ENCODE measurements around the gene ANKRD50.

The ANKRD50 gene

DNA sequence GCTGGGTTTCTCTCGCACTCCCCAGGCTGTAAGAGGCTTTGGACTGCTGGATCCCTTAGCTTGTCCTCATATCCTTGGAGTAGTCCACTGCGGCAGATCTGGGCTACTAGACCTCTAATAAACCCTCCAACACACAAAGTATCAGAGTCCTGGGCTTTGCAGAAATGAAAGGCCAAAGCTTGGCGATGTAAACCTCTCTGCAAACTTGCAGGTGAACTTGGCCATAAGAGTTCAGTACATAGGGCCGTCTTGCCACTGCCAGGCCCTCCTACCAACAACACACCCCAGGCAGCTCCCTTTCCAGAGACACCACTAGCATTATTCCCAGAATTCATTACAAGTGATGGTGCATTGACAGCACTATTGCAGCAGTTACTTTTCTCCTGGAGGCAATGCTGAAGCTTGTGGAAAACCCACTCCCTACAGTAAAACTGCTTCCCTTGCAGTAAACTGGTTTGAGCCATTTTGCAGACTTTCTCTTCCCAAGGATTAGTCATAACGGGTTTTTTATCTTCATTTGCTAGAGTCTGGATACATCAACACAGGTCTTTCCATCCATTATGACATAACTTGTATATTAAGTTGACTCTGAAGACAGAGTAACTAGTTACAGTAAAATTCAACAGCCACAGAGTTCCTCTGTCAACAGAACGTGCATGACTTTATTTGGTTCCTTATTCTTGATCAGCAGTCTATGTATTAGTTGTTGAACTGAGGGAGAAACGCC is 2.4 kb downstream of the ANKRD50 start:
- no peak for DNase-seq (ENCODE audit: low read depth, low spot score)

DNA sequence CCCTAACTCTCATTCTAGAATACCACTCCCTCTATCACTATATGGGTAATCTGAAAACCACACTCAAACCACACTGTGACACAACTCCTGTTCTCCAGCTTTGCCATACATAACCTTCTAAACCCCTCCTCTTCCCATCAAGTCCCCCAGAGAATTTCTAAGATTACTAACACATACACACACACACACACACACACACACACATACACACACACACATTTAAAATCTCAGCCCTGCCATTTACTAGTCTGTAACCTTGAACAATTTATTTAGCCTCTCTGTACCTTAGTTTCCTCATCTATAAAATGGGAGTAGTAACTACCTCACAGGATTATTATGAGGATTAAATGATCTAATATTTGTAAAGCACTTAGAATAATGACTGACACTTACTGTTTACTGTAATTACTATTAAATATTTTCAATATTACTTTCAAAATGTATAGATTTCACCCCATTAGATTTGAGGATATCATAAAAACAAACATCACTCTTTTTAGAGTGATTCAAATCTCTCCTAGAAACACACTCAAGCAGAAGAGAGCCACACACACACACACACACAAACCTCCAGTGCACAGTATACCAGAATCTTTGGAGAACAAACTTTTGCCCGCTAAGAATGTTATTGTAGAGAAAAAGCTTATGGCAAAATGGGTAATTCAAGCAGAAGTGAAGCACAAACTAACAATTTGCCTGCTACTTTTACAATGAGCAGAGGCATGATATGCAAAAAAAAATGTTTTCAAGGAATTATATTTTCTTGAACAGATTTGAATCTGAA is 3.8 kb downstream of the ANKRD50 start:
- DNase-seq (ENCODE audit: low read depth, low spot score), result no peak

DNA sequence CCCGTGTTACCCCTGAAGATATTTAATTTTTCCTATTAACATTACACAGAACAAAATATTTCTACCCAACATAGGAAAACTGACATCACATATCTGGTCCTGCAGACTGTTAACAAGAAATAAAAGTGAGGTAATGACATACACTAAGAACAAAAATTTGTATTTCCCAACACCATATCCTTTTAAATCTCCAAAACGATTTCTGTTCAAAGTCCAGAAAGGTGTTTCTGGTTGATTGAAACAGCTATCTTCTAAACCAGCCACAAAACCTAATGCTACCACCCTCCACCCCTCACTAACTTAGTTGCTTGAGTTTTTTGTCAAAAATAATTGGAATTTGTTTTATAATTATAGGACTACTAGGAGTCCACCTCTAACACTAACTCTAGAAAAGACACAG is 7.1 kb downstream of the ANKRD50 start:
- DNase-seq (ENCODE audit: low read depth, low spot score), result no peak

- DNase-seq (ENCODE audit: low read depth, low spot score), result no peak
These were observed 9.4 kb downstream of the ANKRD50 start for GRCh38 chr4:124703154-124703553.

DNA sequence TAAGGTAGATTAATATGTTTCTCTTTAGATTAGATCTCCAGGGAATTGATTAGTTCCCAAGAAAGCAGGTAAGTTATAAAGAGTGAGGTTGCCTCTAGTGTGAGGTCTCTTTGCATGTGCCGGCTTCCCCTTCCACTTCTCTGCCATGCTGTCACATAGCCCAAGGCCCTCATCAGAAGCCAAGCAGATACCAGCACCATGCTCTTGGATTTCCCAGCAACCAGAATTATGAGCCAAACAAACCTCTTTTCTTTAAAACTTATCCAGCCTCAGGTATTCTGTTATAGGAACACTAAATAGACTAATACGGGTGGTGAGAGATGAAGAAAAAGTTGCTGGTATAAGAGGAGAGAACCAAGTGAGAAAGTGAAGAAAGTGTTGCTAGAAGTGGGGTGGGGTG is 15.1 kb downstream of the ANKRD50 start:
- DNase-seq (ENCODE audit: low read depth, low spot score), result no peak

GRCh38 chr4:124696182-124696581 is 16.4 kb downstream of the ANKRD50 start:
- DNase-seq (ENCODE audit: low read depth, low spot score), result no peak

- DNase-seq (ENCODE audit: low read depth, low spot score), result no peak
These were observed 17.5 kb downstream of the ANKRD50 start for GRCh38 chr4:124694946-124695598.

GRCh38 chr4:124694306-124694705 is 18.2 kb downstream of the ANKRD50 start:
- no peak for DNase-seq (ENCODE audit: low read depth, low spot score)

DNA sequence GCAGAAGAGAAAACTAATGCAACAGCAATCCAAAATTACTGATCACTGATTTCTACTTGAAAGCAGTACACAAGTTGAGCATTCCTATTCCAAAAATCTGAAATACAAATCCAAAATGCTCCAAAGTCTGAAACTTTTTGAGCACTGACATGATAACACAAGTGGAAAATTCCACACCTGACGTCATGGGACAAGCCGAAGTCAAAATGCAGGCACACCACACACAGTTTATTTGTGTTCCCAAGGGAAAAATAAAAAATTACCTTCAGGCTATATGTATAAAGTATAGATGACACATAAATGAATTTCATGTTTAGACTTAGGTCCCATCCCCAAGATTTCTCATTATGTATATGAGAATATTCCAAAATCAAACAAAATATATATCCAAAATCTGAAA is 20.7 kb downstream of the ANKRD50 start:
- no peak for DNase-seq (ENCODE audit: low read depth, low spot score)

DNA sequence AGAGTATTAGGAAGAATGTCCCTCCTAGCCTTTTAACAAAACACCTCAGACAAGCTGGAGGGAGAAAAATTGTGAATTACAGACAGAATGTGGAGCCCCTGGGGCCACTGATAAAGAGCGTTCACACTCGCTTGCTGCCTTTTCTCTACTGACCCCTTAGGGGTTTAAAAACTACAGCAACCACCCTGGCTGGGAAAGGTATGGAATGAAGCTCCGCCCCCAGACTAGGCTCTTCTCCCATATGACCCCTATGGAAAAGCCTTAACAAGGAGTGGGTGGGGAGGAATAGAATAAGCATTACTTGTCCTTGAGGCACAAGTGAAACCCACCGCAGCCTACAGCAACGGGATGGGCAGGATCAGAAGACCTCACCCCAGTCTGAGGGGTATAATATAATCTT is 26.3 kb downstream of the ANKRD50 start:
- DNase-seq (ENCODE audit: low read depth, low spot score), result peak; percentile 59

DNA sequence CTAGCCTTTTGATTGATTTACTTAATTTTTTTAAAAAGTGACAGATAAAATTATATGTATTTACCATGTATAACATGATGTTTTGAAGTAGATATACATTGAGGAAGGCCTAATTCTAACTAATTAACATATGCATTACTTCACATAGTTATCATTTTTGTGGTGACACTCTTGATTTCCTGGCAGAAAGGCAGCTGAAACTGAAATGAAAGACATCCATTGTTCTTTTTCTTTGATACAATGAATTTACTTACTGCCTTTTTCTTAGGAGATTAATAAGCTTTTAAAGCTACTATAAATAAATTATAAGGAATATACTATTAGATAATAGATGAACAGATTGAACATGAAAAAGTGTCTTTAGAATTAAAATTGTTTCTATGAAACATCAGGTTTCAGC is 26.7 kb downstream of the ANKRD50 start:
- DNase-seq (ENCODE audit: low read depth, low spot score), result no peak

DNA sequence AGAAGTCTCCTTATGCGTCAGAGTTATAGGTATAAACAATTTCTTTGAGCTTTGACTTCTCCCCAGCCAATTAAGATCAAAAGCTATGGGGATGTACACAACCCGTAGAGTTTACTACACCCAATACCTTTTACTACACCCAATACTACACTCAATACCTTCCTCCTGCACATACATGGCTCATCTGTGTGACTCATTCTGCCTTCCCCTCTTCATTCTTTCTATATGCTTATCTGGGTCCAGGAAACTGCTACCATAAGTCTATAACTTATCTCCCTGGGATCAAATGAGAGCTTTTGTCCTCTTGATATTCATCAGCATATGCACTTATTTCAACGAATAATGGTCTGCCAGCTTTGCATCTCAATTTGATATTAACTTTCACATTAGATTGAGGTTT is 28.2 kb downstream of the ANKRD50 start:
- no peak for DNase-seq (ENCODE audit: low read depth, low spot score)

DNA sequence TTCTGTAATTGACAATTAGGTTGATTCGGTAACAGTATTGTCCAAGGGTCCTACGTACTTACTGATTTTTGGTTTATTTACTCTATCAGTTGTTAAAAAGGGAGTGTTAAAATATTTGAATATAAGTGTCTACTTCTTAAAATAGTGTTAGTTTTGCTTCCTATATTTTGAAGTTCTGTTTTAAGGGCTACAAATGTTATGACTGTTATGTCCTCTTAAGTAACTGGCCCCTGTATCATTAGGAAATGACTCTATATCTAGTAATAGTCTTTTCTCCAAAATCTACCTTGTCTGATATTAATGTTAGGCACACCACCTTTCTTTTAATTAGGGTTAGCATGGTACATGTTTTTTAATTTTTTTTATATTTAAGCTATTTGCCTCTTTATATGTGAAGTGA is 30.1 kb downstream of the ANKRD50 start:
- DNase-seq (ENCODE audit: low read depth, low spot score), result no peak

DNA sequence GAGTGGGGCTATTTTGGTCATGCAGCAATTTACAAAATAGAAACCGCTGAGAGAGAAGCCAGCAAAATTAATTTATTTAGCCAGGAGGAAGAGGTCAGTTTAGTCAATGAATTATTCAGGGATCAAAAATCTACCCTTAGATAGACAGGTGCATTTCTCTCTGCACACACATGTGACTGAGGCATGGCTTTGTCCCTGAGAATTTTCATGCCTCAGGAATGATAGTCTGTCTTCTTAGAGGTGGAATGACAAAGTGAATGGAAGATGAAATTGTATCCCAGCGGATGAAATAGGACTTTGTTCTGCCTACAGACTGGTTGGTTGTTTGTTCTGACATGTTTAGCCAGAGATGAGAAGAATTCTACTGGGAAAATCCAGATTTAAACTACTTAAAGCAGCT is 46.0 kb downstream of the ANKRD50 start:
- DNase-seq (ENCODE audit: low read depth, low spot score), result no peak

DNA sequence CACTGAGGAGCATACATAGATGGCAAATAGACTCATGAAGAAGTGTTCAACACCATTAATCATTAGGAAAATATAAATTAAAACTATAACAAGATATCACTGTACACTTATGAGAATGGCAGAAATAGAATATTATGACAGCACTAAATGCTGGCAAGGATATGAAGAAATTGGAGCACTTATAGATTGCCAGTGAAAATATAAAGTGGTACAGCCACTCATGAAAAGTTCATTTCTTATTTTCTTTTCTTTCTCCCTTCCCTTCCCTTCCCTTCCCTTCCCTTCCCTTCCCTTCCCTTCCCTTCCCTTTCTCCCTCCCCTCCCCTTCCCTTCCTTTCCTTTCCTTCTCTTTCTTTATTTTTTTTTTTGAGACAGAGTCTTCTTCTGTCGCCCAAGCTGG is 53.7 kb downstream of the ANKRD50 start:
- no peak for DNase-seq (ENCODE audit: low read depth, low spot score)

GRCh38 chr4:124650614-124651013 is 61.9 kb downstream of the ANKRD50 start:
- DNase-seq (ENCODE audit: low read depth, low spot score), result no peak

GRCh38 chr4:124647599-124647998 is 64.9 kb downstream of the ANKRD50 start:
- DNase-seq (ENCODE audit: low read depth, low spot score), result no peak

DNA sequence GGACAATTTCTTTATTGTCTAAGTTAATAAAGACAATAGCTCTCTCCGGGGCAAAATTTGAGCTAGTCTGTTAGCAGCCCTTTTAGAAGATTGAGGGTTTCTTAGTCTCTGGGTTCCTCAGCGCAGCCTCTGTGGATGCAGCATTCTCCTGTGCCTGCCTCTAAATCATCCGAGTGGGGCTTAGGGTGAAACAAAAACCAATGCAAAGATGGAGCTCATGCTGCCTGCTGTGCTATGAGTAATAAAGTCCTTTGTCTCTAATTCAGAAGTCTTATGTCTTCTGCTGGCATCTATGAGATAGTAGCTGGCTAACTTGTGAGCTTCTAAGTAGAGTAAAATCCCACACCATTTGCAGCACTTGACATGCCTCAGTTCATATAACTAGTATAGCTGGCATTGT is 67.9 kb downstream of the ANKRD50 start:
- no peak for DNase-seq (ENCODE audit: low read depth, low spot score)

DNA sequence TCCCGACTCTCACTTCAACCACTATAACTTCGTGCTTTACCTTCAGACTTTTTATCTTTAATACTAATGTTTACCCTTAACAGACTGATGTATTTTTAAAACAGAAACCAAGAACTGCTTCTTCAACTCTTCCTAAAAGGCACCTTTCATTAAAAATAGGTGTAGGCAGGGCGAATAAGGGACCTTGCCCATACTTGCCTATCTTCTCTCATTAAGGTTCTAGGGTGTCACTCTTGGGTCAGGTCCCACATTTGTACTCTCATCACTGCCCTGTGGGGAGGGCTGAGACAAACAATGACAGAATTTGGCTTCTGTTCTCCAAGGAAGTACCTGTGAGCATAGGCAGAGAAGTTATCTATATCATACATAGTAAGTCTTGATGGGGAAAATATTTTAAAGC is 69.7 kb downstream of the ANKRD50 start:
- DNase-seq (ENCODE audit: low read depth, low spot score), result no peak

DNA sequence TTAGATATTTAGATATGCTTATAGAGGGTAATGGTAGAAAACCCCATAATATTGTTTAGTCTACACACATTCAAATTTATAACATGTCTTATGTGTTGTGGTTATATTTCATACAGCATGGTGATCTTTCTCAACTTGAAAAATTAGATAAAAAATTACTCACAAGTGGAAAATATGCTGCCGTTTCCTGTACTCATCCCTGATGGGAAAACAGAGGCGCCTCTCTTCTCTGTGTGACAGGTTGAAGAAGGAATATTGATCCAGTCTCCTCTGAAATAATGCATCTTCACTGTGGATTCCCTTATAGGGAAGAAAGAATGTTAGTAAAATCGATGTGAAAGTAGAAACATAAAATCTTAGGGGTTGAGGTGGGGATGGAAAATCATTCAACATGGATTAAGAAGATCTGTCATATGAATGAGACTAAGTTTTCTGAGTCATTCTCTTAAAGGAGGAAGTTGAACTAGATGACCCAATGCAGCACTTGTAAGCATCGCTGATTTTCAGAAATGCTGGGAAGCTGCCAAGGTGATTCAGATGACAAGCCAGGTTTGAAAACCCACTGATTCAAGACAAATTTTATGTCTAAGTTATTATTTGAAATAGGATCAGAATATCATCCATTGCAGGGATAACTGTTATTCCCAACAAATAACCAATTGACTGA is 70.7 kb downstream of the ANKRD50 start:
- DNase-seq (ENCODE audit: low read depth, low spot score), result no peak

- no peak for DNase-seq (ENCODE audit: low read depth, low spot score)
These were observed 72.4 kb downstream of the ANKRD50 start for GRCh38 chr4:124640022-124640730.

GRCh38 chr4:124637321-124637720 is 75.2 kb downstream of the ANKRD50 start:
- DNase-seq (ENCODE audit: low read depth, low spot score), result no peak
